GM21619 (cell line): Measurements from ENCODE around the gene SEPTIN8.
"Not testable (repeated sequence)": the region's sequence is repeated elsewhere in the genome, so short reads cannot be mapped to it uniquely, and the experiment has no call there.

ENCODE experiments used
- ATAC-seq: cut with Tn5 transposase; IDR thresholded peaks from one replicate; pipeline ENCODE4 v1.9.1; 2021; ENCODE audit not compliant: unreplicated experiment

The SEPTIN8 gene

GRCh38 chr5:132812781-132813598, 36.0 kb upstream of the SEPTIN8 start, which contains the start of gene SOWAHA:
Gene SOWAHA, plus strand, starts transcription at chr5:132813302. Its CDS starts 320 bp downstream, at chr5:132813622.
- no peak for ATAC-seq

GRCh38 chr5:132812123-132812765, 35.2 kb upstream of the SEPTIN8 start:
- ATAC-seq = no peak

- no peak for ATAC-seq
Observed at GRCh38 chr5:132810605-132811004, 33.6 kb upstream of the SEPTIN8 start.

GRCh38 chr5:132808866-132809265, 31.8 kb upstream of the SEPTIN8 start:
- no peak for ATAC-seq

- ATAC-seq = no peak
Observed at GRCh38 chr5:132808448-132808847, 31.4 kb upstream of the SEPTIN8 start.

GRCh38 chr5:132807163-132807838, 30.3 kb upstream of the SEPTIN8 start:
- no peak for ATAC-seq

GRCh38 chr5:132806804-132807162, 29.7 kb upstream of the SEPTIN8 start:
- ATAC-seq = not testable (repeated sequence)

GRCh38 chr5:132805872-132806271, 28.8 kb upstream of the SEPTIN8 start:
- not testable (repeated sequence) for ATAC-seq

- ATAC-seq = not testable (repeated sequence)
Observed at GRCh38 chr5:132804219-132804618, 27.2 kb upstream of the SEPTIN8 start.

- ATAC-seq = not testable (repeated sequence)
Observed at GRCh38 chr5:132802685-132803066, 25.6 kb upstream of the SEPTIN8 start.

- no peak for ATAC-seq
Observed at GRCh38 chr5:132802044-132802684, 25.1 kb upstream of the SEPTIN8 start.

- ATAC-seq = no peak
Observed at GRCh38 chr5:132800545-132800944, 23.5 kb upstream of the SEPTIN8 start.

GRCh38 chr5:132799392-132799791, 22.4 kb upstream of the SEPTIN8 start:
- ATAC-seq = no peak

- no peak for ATAC-seq
Observed at GRCh38 chr5:132797651-132798050, 20.6 kb upstream of the SEPTIN8 start.

GRCh38 chr5:132791026-132791425, 14.0 kb upstream of the SEPTIN8 start:
- ATAC-seq = no peak

GRCh38 chr5:132790201-132790865, 13.3 kb upstream of the SEPTIN8 start:
- ATAC-seq = no peak

- ATAC-seq = no peak
Observed at GRCh38 chr5:132788990-132789886, 12.2 kb upstream of the SEPTIN8 start.

GRCh38 chr5:132788508-132788907, 11.5 kb upstream of the SEPTIN8 start:
- ATAC-seq = no peak

GRCh38 chr5:132787076-132787475, 10.0 kb upstream of the SEPTIN8 start:
- ATAC-seq = no peak

GRCh38 chr5:132785864-132786263, 8.8 kb upstream of the SEPTIN8 start:
- no peak for ATAC-seq
